HG03108 (cell line): ENCODE results near the gene GHDC.
A peak's percentile ranks its signal among the peaks of the same experiment; 100 is the strongest.
"Not testable (repeated sequence)": the region's sequence is repeated elsewhere in the genome, so short reads cannot be mapped to it uniquely, and the experiment has no call there.

ENCODE experiments used
- ATAC-seq: cut with Tn5 transposase; IDR thresholded peaks from one replicate; pipeline ENCODE4 v1.9.1; 2021; ENCODE audit warnings: moderate library complexity; ENCODE audit not compliant: unreplicated experiment

The GHDC gene, protein sequence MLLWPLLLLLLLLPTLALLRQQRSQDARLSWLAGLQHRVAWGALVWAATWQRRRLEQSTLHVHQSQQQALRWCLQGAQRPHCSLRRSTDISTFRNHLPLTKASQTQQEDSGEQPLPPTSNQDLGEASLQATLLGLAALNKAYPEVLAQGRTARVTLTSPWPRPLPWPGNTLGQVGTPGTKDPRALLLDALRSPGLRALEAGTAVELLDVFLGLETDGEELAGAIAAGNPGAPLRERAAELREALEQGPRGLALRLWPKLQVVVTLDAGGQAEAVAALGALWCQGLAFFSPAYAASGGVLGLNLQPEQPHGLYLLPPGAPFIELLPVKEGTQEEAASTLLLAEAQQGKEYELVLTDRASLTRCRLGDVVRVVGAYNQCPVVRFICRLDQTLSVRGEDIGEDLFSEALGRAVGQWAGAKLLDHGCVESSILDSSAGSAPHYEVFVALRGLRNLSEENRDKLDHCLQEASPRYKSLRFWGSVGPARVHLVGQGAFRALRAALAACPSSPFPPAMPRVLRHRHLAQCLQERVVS

DNA sequence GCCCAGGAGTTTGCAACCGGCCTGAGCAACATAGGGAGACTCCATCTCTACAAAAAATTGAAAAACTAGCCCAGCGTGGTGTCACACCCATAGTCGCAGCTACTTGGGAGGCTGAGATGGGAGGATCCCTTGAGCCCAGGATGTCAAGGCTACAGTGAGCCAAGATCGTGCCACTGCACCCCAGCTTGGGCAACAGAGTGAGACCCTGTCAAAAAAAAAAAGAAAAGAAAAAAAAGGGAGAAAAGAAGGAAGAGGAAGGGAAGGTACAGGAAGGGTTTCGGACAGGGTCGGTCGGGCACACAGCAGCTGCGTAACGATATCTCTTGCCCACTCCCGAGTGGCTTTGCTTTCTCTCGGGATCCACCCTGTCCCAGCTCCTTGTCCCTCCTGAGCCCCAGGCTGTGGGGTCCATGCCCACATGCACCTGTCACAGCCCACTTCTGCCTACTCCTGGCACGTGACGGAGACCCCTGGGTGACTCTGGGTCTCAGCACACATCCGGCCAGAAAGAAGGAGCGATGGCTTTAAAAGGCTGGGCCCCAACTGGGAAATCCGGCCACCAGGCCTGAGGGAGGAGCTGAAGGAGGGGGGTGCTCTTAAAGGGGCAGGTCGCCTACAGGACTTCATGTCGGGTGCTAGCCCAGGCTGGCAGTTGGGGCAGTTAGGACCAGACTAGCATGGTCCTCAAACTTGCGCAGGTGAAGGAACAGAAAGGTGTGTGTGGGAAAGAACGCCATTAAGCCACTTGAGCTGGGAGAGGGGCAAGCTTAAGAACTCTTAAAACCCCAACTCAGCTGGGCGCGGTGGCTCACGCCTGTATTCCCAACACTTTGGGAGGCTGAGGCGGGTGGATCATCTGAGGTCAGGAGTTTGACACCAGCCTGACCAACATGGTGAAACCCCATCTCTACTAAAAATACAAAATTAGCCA is at the start of gene GHDC:
Gene GHDC (minus strand): TSS at position 526 of the 931 bp plus-strand sequence. CDS start 913 bp downstream, outside the sequence.
- ATAC-seq = peak; percentile 91

DNA sequence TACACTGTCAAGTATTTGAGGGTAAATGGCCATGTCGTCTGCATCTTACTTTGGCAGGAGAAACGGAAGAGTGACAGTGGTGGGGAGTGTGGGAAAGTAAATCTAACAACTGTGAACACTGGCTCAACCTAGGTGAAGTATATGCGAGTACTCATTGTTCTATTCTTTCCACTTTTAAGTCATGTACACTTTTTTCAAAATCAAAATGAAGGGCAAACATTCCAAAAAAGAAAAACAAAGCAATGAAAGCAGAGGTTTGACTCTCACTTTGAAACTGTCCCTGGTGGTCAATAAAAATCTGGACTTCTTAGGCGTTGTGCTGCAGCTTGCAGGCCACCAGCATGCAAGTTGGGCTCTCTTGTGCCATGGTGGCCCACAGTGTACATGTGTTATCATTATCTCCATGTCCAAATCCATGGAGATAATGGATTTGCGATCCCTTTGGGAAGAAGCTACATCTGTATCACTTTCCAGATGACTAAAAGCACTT is 49.2 kb upstream of the GHDC start:
- no peak for ATAC-seq

DNA sequence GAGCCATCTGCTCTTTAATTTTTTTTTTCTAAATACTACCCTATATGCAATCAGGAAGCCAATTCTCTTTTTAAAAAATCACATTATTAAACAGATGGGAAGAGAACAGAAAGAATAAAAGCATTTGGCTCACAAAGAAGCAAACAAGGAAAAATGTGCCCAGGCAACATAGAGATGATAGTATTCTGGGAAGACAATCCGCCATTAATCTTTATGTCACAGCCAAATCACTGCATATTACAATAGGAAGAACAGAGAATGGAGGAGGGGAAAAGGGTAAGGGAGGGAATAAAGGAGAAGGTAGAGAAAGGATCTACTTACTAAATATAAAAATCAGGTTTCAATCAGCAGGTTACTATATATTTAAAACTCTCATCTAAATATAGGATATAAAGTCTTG is 47.6 kb upstream of the GHDC start:
- ATAC-seq = no peak

DNA sequence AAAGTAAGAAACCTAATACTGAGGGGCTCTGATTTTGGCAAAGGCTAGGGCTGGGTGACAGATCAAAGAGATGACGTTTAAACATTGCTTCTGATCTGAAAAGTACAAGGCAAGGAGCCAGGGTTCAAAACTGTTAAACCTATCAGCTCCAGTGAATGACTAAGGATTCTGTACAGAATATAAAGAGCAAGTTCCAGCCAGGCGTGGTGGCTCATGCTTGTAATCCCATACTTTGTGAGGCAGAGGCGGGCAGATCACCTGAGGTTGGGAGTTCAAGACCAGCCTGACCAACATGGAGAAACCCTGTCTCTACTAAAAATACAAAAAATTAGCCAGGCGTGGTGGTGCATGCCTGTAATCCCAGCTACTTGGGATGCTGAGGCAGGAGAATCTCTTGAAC is 46.6 kb upstream of the GHDC start:
- ATAC-seq = not testable (repeated sequence)

DNA sequence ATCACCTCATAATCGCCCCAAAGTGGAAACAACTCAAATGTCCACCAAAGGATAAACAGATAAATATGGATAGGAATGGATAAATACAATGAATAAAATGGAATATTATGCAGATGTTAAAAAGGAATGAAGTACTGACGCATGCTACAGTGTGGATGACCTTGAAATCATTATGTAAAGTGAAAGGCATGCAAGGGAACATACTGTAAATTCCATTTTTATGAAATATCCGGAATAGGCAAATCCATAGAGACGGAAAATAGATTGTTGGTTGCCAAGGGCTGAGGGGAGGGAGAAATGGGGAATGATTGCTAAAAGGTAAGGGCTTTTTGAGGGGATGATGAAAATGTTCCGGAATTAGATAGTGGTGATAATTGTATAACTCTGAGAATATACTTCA is 45.9 kb upstream of the GHDC start:
- ATAC-seq = no peak

DNA sequence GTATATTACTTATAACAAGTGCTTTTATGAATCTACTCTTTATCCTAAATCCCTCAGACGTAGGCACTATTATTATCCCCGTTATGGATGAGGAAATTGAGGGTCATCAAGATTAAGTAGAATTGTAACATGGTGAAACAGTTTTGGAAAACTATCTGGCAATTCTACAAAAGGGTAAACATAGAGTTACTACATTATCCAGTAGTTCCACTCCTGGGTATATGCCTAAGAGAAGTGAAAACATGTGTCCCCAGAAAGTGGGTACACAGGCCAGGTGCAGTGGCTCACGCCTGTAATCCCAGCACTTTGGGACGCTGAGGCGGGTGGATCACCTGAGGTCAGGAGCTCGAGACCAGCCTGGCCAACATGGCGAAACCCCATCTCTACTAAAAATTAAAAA is 45.3 kb upstream of the GHDC start:
- ATAC-seq = not testable (repeated sequence)

DNA sequence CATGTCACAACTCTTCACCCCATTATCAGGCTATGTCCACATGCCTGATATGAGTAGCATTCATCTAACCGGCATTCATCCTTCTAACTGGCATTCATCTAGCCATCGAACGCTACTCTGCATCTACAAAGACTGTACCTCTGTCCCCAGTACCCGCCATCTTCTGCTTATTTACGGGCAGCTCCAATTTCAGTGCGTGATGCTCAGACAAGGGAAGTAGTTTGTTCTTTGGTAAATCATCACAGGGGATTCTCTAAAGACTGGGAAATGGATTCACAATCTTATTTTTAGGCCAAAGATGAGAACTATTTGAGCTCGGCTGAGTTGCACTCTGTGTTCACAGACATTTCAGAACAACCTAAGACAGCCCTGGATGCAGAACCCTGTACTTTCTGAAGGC is 42.5 kb upstream of the GHDC start:
- no peak for ATAC-seq

DNA sequence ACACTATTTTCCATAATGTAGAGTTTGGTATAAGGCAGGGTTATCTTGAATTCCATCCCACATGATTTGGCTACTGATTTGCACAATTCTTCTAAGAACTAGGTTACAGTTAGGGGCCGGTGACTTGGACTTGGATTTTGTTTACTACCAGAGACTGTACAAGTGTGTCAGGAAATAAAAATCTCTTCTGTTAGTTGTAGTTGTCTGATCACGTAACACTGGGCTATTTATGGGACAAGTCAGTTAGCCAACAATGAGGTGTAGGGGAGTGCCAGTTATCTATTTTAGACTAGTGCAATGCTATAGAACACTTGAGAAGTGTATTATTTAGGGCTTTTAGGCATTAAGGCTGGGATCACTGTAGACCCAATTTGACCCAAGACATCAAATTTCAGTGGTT is 39.7 kb upstream of the GHDC start:
- no peak for ATAC-seq

DNA sequence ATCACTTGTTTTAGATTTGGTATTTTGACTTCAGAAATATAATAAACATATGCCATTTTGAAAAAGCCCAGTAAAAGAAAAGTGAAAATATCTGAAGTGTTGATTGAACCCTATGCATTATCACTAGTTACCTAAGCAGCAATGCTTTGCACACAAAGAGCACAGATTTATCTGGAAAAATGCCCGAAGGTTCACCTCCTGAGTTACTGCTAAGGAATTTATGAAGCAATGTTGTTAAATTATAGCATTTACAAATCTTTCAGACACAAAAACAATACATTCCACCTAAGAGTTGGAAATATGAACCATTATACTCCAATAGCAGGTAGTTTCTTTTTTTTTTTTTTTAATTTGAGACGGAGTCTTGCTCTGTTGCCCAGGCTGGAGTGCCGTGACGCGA is 38.9 kb upstream of the GHDC start:
- no peak for ATAC-seq

DNA sequence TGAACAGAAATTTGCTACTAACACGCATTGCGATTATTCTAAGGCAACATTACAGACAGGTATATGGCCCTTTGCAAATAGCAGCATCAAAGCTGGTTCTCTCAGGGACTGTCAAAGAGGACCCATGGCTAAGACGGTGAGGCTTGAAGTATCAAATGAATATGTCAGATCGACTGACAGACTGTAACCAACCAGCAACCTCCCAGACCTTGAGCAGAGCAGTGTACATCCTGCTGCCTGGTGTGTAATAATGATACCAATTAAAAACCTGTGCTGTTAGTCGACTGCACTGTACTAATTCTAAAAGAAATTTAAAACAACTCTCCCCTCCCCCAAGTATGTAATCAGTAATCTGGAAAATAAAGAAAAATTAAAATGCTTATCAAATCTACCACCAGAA is 35.9 kb upstream of the GHDC start:
- no peak for ATAC-seq

DNA sequence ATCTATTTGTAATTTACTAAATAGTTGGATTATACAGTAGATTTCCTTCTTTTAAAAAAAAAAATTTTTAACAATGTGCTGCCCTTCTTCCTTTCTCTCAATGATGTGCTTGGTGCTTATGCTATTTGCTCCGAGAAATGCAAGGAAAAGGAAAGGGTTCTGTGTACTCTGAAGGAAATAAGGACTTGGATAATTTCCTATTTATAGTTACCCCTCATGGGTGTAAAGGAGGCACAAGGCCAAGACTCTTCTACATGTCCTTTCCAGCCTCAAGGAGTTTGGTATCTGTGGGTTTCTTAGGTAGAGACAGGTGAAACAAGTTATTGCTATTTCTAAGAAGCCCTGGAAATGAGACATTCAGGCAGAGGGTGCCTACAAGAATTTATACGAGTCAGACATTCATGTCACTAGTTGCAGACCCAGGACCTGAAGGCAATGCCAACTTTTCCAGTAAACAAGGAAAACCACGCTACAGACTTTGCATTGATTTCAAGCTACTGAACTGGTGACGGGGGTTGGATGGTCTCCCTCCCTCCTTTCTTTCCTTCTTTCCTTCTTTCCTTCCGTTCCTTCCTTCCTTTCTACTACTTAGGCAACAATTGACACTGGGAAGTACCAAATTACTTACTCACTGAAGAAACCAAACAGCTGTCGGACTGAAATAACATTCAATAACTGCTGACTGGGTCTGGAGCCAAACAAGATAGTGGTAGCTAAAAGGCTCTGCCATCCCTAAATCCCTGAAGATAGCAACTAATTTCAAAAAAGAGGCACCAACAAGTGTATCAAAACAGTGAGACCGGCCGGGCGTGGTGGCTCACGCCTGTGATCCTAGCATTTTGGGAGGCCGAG is 33.8 kb upstream of the GHDC start:
- no peak for ATAC-seq

DNA sequence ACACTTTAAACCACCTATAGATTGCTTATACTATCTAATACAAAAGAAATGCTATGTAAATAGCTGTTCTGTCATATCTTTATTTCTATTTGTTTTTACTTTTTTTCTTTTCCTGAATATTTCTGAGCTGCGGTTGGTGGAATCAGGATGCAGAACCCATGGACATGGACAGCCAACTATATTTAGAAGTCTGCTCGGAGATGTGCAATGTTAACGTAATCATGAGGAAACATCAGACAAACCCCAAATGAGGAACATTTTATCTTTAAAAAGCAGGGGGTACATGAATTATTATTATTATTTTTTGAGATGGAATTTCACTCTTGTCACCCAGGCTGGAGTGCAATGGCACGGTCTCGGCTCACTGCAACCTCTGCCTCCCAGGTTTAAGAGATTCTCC is 31.4 kb upstream of the GHDC start:
- ATAC-seq = no peak

DNA sequence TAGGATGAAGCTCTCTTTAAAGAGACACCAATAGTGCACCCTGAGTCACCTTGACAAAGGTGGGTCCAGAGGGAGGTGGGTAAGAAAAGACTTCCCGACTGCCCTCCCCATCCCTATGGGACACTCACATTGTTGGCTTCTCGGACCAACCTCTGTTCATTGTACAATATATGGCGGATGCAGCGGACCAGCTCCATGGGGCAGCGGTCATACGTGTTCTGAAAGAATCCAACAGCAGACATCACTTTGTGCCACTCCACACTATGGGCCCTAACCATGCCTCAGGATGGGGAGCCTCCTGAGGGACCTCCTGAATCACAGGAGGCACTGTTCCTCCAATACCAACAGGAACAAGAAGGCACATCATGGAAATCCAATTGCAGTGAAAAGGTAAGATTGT is 30.4 kb upstream of the GHDC start:
- no peak for ATAC-seq

DNA sequence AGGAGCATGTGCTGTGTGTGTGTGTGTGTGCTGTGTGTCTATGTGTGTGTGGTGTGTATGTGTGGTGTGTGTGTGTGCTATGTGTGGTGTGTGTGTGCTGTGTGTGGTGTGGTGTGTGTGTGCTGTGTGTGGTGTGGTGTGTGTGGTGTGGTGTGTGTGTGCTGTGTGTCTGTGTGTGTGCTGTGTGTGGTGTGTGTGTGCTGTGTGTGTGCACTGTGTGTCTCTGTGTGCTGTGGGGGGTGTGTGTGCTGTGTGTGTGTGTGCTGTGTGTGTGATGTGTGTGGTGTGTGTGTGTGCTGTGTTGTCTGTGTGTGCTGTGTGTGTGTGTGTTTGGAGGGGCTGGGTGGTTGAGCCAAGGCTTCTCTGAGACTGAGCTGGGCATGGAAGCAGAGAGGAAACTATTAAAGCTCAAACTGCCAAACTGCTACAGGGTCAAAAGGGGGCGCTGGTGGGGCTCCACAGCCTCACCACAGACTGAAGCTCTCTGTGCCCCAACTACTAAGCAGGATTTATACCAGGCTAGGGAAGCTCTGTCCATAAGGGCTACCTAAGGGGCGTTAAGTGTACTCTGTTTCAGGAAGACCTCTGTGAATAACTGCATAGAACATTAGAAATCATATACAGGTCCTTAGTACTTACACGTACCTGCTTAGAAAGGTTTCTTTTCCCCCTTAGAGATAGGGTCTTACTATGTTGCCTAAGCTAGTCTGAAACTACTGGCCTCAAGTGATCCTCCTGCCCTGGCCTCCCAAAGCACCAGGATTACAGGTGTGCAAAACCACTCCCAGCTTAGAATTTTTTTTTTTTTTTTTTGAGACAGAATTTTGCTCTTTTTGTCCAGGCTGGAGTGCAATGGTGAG is 27.8 kb upstream of the GHDC start:
- no peak for ATAC-seq

DNA sequence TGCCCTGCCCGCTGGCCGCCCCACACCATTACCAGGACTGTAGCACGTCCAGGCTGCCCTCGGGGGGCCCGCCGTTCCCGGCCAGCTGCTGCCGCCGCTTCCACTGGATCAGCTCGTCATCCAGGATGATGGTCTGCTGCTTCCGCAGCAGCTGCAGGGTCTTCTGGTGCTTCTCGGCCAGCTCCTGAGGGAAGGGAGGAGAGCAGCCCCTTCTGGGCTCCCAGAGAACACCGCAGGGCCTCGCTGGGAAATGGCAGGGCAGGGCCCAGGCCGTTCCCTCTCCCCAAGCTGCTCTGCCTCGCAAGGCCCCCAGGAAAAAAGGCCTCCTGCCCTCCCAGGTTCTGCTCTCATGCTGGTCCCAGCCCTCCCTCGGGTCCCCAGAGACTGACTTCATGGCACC is 25.0 kb upstream of the GHDC start:
- not testable (repeated sequence) for ATAC-seq

DNA sequence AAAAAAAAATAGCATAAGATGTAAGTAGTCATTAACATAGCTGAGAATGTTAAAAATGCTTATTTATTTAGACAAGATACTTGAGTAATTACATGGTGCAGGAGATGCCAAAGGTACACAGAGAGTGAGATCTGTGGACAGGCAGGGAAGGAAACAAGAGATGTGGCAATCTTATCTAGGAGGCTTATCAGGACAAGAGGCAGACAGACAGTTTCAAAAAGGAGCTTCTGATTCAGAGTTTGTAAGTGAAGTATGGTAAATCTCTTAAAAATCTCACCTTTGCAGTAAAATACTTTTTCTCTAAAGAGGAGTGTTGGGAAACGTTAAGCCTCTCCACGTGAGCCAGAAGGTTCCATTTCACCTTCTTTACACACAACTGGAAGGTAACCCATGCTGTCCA is 19.9 kb upstream of the GHDC start:
- ATAC-seq = no peak

DNA sequence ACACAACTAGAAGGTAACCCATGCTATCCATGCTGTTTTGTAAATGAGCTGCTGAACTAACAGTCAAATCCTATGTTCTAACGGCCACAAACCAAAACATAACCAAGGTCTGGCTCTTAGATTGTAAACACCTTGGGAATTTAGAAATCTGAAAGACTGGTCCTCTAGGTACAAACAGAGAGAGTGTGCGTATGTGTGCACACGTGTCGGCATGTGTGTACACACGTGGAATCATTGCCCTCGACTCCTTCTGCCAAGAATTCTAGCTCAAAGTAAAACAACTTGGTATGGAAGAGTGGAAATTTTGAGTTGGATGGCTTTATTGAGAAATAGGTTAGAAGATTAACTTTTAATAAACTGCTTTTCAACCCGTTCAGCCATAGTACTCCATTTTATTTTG is 18.1 kb upstream of the GHDC start:
- no peak for ATAC-seq

DNA sequence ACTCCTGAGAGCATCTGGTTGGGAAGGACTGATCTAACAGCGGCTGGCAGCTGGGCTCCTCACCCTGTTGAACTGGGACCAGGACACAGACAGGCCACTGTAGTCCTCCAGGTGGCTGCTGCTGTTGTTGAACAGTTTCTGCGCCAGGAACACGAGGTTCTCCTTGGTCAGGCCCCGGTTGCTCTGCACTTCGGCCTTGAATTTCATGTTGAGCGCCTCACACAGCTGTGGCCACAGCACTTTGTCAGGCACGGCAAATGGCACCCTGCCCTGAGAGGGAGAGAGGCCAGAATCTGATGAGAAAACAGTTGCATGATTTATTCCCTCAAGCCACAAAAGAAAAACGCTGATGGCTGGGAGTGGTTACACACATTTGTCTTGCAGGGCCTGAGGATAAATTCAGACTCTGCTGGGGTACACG is 17.6 kb upstream of the GHDC start:
- not testable (repeated sequence) for ATAC-seq

DNA sequence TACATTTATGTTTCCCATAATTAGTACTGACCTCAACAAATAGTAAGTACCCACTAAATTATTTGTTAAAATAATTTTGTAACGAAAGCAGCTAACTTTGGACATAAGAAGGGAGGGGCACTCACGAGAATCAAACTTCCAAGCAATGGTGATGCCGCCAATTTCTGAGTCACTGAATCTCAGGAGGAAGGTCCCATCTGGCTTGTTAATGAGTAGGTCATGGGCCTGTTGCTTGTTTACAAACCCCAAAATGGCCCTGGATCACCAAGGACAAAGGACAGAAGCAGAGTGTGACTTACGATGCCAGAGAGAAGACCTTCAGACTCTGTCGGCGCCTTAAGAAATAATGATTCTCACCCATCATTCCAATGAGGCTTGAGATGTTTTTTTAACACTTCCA is 15.8 kb upstream of the GHDC start:
- no peak for ATAC-seq

DNA sequence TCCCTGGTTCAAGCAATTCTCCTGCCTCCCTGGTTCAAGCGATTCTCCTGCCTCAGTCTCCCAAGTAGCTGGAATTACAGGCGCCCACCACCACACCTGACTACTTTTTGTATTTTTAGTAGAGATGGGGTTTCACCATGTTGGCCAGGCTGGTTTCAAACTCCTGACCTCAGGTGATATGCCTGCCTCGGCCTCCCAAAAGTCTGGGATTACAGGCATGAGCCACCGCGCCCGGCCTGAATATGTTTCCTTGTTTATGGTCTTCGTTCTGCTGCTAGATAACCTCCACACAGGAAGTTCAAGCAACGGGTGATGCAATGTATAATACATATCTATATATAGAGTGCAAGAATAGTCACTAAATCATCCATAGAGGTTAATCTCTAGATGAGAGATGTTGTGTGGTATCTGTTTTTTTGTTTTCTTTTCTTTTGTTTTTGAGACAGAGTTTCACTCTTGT is 11.9 kb upstream of the GHDC start:
- not testable (repeated sequence) for ATAC-seq
